ENCODE measurements around the gene PPP2R1A.

Gene PPP2R1A

DNA sequence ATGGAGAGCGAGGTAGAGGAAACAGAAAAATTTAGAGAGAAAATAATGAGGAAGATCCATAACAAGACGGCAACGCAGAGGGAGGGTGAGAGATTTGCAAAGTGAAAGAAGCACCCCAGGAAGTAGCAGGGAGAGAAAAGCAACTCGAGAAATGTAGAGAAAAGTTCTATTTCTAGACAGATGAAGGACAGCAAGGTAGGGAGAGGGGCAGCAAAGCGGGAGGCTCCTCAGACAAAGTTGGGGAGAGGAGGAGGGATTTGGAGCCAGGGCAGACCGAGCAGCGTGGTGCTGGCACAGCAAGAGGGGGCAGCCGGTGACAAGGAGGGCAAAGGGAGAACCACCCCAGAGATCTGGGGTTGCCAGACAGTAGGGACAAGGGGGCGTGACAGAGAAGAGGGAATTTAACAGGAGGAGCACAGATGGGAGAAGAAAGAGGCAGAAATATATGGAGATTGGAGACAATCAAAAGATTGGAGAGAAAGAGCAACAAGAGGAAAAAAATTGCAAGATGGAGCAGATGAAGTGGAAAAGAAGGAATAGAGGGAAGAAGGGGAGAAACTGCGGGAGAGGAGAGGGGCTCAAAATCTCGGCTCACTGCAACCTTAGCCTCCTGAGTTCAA, 80.5 kb downstream of the PPP2R1A start:
- in situ Hi-C loops (cut with MboI; ENCODE audit: low pct_unique_long_range_greater_than_20kb, low sequenced_read_pairs, unreplicated experiment), result no loop called here
- peak; percentile 32 for DNase-seq (ENCODE audit: low spot score)

DNA sequence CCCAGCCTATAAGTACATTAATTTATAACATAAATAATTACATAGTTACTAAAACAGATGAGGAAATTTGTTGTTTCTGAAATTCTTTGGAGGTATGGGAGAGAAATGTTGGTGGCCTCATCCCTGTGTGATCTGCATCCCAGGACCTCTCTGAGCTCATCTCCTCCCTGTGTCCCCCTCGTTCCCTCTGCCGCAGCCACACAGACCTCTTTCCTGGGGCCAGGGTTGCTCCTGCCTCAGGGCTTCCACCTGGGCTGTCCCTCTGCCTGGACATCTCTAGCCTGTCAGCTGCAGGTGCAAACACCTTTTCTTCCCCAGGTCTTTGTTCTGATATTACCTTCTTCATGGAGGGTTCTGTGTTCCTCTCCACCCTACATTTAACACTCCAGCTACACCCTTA, 83.4 kb downstream of the PPP2R1A start:
- DNase-seq (ENCODE audit: low spot score), result no peak
- TF ChIP-seq, protein P1, sequence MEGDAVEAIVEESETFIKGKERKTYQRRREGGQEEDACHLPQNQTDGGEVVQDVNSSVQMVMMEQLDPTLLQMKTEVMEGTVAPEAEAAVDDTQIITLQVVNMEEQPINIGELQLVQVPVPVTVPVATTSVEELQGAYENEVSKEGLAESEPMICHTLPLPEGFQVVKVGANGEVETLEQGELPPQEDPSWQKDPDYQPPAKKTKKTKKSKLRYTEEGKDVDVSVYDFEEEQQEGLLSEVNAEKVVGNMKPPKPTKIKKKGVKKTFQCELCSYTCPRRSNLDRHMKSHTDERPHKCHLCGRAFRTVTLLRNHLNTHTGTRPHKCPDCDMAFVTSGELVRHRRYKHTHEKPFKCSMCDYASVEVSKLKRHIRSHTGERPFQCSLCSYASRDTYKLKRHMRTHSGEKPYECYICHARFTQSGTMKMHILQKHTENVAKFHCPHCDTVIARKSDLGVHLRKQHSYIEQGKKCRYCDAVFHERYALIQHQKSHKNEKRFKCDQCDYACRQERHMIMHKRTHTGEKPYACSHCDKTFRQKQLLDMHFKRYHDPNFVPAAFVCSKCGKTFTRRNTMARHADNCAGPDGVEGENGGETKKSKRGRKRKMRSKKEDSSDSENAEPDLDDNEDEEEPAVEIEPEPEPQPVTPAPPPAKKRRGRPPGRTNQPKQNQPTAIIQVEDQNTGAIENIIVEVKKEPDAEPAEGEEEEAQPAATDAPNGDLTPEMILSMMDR (IDR thresholded peaks at IDR 0.05; ENCODE audit: extremely low read depth, insufficient read depth, missing control alignments), result no peak
- in situ Hi-C loops (cut with MboI; ENCODE audit: low pct_unique_long_range_greater_than_20kb, low sequenced_read_pairs, unreplicated experiment), result no loop called here

More for the DNA sequence above, 80.5 kb downstream of the PPP2R1A start:
- TF ChIP-seq, protein P1 (IDR thresholded peaks at IDR 0.05; ENCODE audit: extremely low read depth, insufficient read depth, missing control alignments), result no peak

DNA sequence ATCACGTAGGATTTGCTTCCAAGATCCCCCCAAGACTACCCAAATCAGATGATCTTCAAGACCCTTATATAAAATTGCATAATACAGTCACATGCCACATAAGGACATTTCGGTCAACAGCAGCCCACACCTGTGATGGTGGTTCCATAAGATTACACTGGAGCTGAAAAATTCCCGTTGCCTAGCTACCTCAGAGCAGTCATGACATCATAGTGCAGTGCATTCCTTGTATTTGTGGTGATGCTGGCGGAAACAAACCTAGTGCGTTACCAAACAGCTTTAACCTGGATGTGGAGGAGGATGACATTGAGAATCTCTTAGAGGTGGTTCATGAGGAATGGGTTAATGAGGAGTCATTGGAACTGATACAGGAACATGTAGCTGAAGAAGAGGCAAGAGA, 84.3 kb downstream of the PPP2R1A start:
- in situ Hi-C loops (cut with MboI; ENCODE audit: low pct_unique_long_range_greater_than_20kb, low sequenced_read_pairs, unreplicated experiment), result no loop called here
- TF ChIP-seq, protein P1 (IDR thresholded peaks at IDR 0.05; ENCODE audit: extremely low read depth, insufficient read depth, missing control alignments), result no peak
- DNase-seq (ENCODE audit: low spot score), result no peak

DNA sequence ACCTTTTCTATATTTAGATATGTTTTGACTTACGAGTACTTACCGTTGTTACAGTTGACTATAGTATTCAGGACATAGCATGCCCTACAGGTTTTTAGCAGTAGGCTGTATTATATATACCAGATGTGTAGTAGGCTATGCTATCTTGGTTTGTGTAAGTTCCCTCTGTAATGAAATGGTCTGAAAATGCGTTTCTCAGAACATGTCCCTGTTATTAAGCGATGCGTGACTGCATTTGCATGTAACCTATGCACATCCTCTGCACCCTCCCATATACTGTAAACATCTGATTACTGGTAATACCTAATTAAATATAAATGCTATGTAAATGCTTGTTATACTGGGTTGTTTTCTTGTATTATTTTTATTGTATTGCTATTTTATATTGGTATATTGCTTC, 86.1 kb downstream of the PPP2R1A start:
- no peak for DNase-seq (ENCODE audit: low spot score)
- in situ Hi-C loops (cut with MboI; ENCODE audit: low pct_unique_long_range_greater_than_20kb, low sequenced_read_pairs, unreplicated experiment), result no loop called here
- TF ChIP-seq, protein P1 (IDR thresholded peaks at IDR 0.05; ENCODE audit: extremely low read depth, insufficient read depth, missing control alignments), result no peak

DNA sequence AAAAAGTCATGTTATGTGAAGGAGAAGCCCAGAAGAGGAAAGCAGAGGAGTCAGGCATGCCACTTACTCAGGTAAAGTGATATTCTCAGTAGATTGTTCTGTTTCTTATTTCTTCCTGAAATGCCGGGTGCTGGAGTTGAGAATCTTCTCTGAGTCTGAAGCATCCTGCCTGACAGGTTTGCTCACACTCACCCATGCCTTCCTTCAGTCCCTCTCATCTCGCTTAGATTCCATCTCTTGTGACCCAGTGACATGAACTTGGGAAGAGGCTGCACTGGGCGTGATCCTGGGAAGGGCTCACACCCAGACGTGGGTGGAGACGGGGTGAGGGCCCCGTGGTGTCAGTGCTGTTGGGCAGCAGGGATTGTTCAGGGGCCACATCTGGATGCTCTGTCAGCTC, 87.6 kb downstream of the PPP2R1A start:
- in situ Hi-C loops (cut with MboI; ENCODE audit: low pct_unique_long_range_greater_than_20kb, low sequenced_read_pairs, unreplicated experiment), result no loop called here
- DNase-seq (ENCODE audit: low spot score), result no peak
- TF ChIP-seq, protein P1 (IDR thresholded peaks at IDR 0.05; ENCODE audit: extremely low read depth, insufficient read depth, missing control alignments), result no peak

Data from GM13977 (cell line).